ENCODE measurements around the gene H6PD. TPM values are rescaled to one million over a fixed set of nuclear protein-coding genes. Genes with fewer than 3 reads are reported as not detected.

Gene H6PD
- total and polyA plus RNA-seq, 4 donors: 4.8 to 65.4 (median 40.2) TPM

DNA sequence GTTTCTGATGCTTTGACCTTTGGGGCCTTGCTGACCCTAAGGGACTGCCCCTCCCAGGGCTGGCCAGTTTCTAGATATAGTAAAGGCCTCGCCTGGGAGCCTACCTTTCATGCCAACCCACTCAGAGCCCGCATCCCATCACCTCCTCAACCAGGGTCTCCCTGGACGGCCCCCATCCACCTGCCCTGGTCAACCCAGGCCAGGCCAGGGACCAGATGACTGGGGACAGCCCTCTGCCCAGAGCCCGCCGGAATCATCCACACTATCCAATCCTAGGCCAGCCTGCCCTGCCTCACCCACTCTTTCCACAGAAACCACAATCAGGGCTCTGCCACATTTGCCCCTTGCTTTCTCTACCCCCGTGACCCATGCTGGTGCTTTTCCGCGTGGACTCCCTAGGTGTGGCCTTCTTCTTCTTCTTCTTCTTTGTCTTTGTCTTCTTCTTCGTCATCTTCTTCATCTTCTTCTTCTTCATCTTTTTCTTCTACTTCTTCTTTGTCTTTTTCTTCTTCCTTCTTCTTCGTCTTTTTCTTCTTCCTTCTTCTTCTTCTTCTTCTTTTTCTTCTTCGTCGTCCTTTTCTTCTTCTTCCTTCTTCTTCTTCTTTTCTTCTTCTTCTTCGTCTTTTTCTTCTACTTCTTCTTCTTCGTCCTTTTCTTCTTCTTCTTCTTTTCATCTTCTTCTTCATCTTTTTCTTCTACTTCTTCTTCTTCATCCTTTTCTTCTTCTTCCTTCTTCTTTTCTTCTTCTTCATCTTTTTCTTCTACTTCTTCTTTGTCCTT, 11.5 kb upstream of the H6PD start:
- Histone ChIP-seq H3K36me3 (ENCODE audit: control insufficient read depth in 1 of 2, insufficient read depth in 2 of 2, low read length in 1 of 2) (no peaks in the 10 kb centered on the region), H3K9me3 (ENCODE audit: control insufficient read depth, low read length) (no peaks in the 10 kb centered on the region), H3K4me3 (ENCODE audit: low read length in 2 of 2) (no peak overlapping the region), H3K4me1 (ENCODE audit: control insufficient read depth in 1 of 2, insufficient read depth in 2 of 2, low read length in 2 of 2) (no peaks in the 10 kb centered on the region), H3K27me3 (ENCODE audit: control insufficient read depth in 1 of 2, insufficient read depth in 2 of 2, low read length in 1 of 2) (no peaks in the 10 kb centered on the region), H3K27ac (ENCODE audit: low read depth in 1 of 2, low read length in 2 of 2) (no peak overlapping the region)
- 96 to 97% methylated on average over 14 of the region's 14 CpGs for WGBS, 2 donors
- ATAC-seq (ENCODE audit: low FRiP score): no peak
- DNase-seq: no peak
- intact Hi-C loops (cut with DNase I): no loop called here

DNA sequence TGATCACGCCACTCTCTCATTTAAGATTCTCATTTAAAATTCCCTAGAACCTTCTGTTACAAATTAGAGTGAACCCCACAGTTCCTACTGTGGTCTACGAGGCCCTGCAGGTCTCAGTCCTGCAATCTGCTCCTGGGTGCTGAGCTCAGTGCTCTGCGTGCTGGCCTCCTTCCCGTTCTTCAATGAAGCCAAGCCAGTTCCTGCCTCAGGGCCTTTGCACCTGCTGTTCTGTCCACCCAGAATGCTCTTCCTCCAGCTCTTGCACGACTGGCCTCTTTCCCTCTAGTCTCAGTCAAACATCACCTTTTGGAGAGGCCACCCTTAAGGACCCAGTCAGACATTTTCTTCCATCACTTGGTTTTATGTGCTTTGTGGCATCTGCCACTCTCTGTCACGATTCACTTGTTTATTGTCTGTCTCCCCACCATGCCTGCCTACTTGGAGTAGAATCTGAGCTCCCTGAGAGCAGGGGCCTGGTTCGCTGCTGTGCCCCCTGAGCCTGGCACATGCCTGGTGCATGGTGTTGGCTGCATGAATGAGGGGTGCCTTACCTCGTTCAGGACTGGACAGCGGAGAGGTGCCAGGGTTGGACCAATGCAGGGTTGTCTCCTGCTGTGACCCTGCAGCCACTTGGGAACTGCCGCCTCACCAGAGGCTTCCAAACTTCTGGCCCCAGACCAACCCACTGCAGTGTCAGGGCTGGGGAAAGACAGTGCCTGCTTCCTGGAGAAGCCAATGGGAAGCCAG, 9.7 kb upstream of the H6PD start:
- Histone ChIP-seq H3K27me3 (ENCODE audit: control insufficient read depth in 1 of 2, insufficient read depth in 2 of 2, low read length in 1 of 2) (no peaks in the 10 kb centered on the region), H3K9me3 (ENCODE audit: control insufficient read depth, low read length) (no peaks in the 10 kb centered on the region), H3K27ac (ENCODE audit: low read depth in 1 of 2, low read length in 2 of 2) (no peak overlapping the region), H3K4me3 (ENCODE audit: low read length in 2 of 2) (no peak overlapping the region), H3K4me1 (ENCODE audit: control insufficient read depth in 1 of 2, insufficient read depth in 2 of 2, low read length in 2 of 2) (no peaks in the 10 kb centered on the region), H3K36me3 (ENCODE audit: control insufficient read depth in 1 of 2, insufficient read depth in 2 of 2, low read length in 1 of 2) (no peaks in the 10 kb centered on the region)
- intact Hi-C loops (cut with DNase I): no loop called here
- DNase-seq (no peak), ATAC-seq (ENCODE audit: low FRiP score) (no peak)
- WGBS, 2 donors: 89 to 90% methylated on average over 10 of the region's 10 CpGs

DNA sequence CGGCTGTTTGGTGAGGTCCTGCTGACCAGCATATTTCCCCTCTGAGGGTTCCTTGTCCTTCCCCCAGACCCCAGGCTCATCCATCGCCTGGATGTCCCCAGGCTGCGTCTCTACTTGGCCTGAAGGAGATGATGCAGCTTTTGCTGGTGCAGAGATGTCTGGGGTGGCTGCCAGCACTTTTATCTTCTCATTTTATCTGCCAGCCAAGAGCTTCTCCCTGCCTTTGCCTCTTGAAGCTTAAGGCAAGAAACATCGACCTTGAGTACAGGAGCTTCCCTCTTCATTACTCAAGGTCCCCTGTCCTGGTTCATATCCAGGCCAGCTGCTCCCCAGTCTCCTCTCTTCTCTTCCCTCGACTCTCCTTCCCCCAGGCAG, 9.2 kb upstream of the H6PD start:
- no peaks in the 10 kb centered on the region for H3K27me3 ChIP-seq (ENCODE audit: control insufficient read depth in 1 of 2, insufficient read depth in 2 of 2, low read length in 1 of 2)
- H3K4me3 ChIP-seq (ENCODE audit: low read length in 2 of 2): no peak overlapping the region
- no peak overlapping the region for H3K27ac ChIP-seq (ENCODE audit: low read depth in 1 of 2, low read length in 2 of 2)
- intact Hi-C loops (cut with DNase I): no loop called here
- no peaks in the 10 kb centered on the region for H3K36me3 ChIP-seq (ENCODE audit: control insufficient read depth in 1 of 2, insufficient read depth in 2 of 2, low read length in 1 of 2)
- DNase-seq: no peak
- no peak for ATAC-seq (ENCODE audit: low FRiP score)
- no peaks in the 10 kb centered on the region for H3K4me1 ChIP-seq (ENCODE audit: control insufficient read depth in 1 of 2, insufficient read depth in 2 of 2, low read length in 2 of 2)
- WGBS, 2 donors: 82 to 88% methylated on average over 5 of the region's 5 CpGs
- H3K9me3 ChIP-seq (ENCODE audit: control insufficient read depth, low read length): no peaks in the 10 kb centered on the region

DNA sequence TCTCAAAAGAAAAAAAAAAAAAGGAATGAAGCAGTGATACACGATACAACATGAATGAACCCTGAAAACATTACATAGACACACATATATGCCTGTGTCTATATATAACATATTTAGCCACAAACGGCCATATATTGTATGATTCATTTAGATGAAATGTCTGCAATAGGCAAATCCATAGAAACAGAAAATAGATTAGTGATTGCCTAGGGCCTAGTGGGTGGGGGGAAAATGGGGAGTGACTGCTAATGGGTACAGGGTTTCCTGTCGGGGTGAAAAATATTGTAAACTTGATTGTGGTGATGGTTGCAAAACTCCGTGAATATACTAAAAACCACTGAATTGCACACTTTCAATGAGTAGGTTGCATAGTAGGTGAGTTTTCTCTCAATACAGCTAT, 6.0 kb upstream of the H6PD start:
- DNase-seq: no peak
- intact Hi-C loops (cut with DNase I): no loop called here
- Histone ChIP-seq H3K27me3 (ENCODE audit: control insufficient read depth in 1 of 2, insufficient read depth in 2 of 2, low read length in 1 of 2) (no peaks in the 10 kb centered on the region), H3K36me3 (ENCODE audit: control insufficient read depth in 1 of 2, insufficient read depth in 2 of 2, low read length in 1 of 2) (no peaks in the 10 kb centered on the region), H3K4me1 (ENCODE audit: control insufficient read depth in 1 of 2, insufficient read depth in 2 of 2, low read length in 2 of 2) (no peaks in the 10 kb centered on the region), H3K4me3 (ENCODE audit: low read length in 2 of 2) (no peak overlapping the region), H3K9me3 (ENCODE audit: control insufficient read depth, low read length) (no peaks in the 10 kb centered on the region), H3K27ac (ENCODE audit: low read depth in 1 of 2, low read length in 2 of 2) (no peak overlapping the region)
- WGBS, 2 donors: 82 to 88% methylated on average over 4 of the region's 4 CpGs
- ATAC-seq (ENCODE audit: low FRiP score): no peak

DNA sequence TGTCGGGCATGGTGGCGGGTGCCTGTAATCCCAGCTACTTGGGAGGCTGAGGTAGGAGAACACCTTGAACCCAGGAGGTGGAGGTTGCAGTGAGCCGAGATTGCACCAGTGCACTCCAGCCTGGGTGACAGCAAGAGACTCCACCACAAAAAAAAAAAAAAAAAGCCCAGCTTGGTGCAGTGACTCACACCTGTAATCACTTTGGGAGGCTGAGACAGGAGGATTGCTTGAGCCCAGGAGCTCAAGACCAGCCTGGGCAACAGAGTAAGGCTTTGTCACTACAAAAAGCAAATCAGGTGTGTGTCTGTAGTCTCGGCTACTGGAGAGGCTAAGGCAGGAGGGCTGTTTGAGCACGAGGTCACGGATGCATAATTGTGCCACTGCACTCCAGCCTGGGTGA, 5.0 kb upstream of the H6PD start:
- ATAC-seq (ENCODE audit: low FRiP score) (no peak), DNase-seq (no peak)
- Histone ChIP-seq H3K36me3 (ENCODE audit: control insufficient read depth in 1 of 2, insufficient read depth in 2 of 2, low read length in 1 of 2) (no peaks in the 10 kb centered on the region), H3K9me3 (ENCODE audit: control insufficient read depth, low read length) (no peaks in the 10 kb centered on the region), H3K4me1 (ENCODE audit: control insufficient read depth in 1 of 2, insufficient read depth in 2 of 2, low read length in 2 of 2) (no peaks in the 10 kb centered on the region), H3K4me3 (ENCODE audit: low read length in 2 of 2) (no peak overlapping the region), H3K27me3 (ENCODE audit: control insufficient read depth in 1 of 2, insufficient read depth in 2 of 2, low read length in 1 of 2) (no peaks in the 10 kb centered on the region), H3K27ac (ENCODE audit: low read depth in 1 of 2, low read length in 2 of 2) (no peak overlapping the region)
- intact Hi-C loops (cut with DNase I): no loop called here
- WGBS, 2 donors: 91 to 92% methylated on average over 6 of the region's 6 CpGs

DNA sequence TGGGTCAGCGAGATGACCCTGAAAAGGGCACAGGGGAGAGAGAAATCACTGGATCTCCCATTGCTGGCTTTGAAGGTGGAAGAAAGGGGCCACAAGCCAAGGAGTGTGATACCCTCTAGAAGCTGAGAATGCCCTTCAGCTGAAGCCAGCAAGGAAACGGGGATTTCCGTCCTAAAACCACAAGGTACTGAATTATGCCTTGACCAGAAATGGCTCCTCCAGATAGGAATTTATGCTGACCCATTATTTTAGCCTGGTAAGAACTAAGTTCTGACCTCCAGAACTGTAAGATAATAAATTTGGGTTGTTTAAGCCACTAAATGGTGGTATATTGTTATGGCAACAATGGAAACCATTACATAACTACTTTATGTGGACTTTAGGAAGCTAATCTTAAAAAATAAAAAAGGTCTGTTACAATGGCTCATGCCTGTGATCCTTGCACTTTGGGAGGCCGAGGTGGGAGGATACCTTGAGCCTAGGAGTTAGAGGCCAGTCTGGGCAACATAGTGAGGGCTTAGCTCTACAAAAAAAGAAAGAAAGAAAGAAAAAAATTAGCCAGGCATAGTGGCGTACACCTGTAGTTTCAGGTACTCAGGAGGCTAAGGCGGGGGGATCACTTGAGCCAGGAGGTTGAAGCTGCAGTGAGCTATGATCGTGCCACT, 3.6 kb upstream of the H6PD start:
- Histone ChIP-seq H3K27ac (ENCODE audit: low read depth in 1 of 2, low read length in 2 of 2) (no peak overlapping the region), H3K4me3 (ENCODE audit: low read length in 2 of 2) (no peak overlapping the region), H3K4me1 (ENCODE audit: control insufficient read depth in 1 of 2, insufficient read depth in 2 of 2, low read length in 2 of 2) (no peaks in the 10 kb centered on the region), H3K27me3 (ENCODE audit: control insufficient read depth in 1 of 2, insufficient read depth in 2 of 2, low read length in 1 of 2) (no peaks in the 10 kb centered on the region), H3K36me3 (ENCODE audit: control insufficient read depth in 1 of 2, insufficient read depth in 2 of 2, low read length in 1 of 2) (no peaks in the 10 kb centered on the region), H3K9me3 (ENCODE audit: control insufficient read depth, low read length) (no peaks in the 10 kb centered on the region)
- ATAC-seq (ENCODE audit: low FRiP score) (no peak), DNase-seq (no peak)
- intact Hi-C loops (cut with DNase I): no loop called here
- WGBS, 2 donors: 93 to 94% methylated on average over 7 of the region's 7 CpGs

DNA sequence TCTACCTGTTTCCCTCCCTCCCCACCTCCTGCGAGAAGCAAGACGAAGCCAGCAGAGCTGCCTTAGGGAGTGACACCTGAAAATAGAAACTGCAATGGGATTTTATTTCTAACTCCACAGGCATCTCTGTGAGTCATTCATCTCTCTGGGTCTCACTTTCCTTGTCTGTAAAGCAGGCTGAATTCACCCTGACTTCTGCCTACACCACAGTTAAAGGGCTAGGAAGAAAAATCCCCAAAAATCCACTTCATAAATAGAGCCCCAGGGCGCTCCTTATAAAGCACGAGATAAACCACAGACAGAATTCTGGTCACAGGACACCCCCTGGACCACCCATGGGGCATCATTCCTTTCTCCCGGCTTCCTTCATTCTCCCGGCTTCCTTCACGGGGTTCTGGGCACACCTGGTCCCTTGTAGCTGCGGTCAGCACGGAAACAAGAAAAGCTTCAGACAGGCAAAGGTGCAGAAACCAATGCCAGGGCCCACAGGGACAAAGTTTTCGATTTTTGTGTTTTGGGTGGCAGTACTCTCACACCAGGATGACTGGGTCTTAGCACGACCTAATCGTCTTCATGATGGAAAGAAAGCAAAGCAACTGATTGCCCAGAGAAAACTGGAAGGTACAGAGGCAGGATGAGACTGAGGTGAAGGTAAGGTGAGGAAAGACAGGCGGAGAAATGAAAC, 2.8 kb upstream of the H6PD start:
- Histone ChIP-seq H3K4me3 (ENCODE audit: low read length in 2 of 2) (no peak overlapping the region), H3K27me3 (ENCODE audit: control insufficient read depth in 1 of 2, insufficient read depth in 2 of 2, low read length in 1 of 2) (no peaks in the 10 kb centered on the region), H3K4me1 (ENCODE audit: control insufficient read depth in 1 of 2, insufficient read depth in 2 of 2, low read length in 2 of 2) (peaks cover 0 to 2% of the 10 kb centered on the region in 2 donors), H3K9me3 (ENCODE audit: control insufficient read depth, low read length) (no peaks in the 10 kb centered on the region), H3K36me3 (ENCODE audit: control insufficient read depth in 1 of 2, insufficient read depth in 2 of 2, low read length in 1 of 2) (no peaks in the 10 kb centered on the region), H3K27ac (ENCODE audit: low read depth in 1 of 2, low read length in 2 of 2) (no peak overlapping the region)
- 47 to 53% methylated on average over 13 of the region's 13 CpGs for WGBS, 2 donors
- no peak for ATAC-seq (ENCODE audit: low FRiP score)
- intact Hi-C loops (cut with DNase I): no loop called here
- no peak for DNase-seq

DNA sequence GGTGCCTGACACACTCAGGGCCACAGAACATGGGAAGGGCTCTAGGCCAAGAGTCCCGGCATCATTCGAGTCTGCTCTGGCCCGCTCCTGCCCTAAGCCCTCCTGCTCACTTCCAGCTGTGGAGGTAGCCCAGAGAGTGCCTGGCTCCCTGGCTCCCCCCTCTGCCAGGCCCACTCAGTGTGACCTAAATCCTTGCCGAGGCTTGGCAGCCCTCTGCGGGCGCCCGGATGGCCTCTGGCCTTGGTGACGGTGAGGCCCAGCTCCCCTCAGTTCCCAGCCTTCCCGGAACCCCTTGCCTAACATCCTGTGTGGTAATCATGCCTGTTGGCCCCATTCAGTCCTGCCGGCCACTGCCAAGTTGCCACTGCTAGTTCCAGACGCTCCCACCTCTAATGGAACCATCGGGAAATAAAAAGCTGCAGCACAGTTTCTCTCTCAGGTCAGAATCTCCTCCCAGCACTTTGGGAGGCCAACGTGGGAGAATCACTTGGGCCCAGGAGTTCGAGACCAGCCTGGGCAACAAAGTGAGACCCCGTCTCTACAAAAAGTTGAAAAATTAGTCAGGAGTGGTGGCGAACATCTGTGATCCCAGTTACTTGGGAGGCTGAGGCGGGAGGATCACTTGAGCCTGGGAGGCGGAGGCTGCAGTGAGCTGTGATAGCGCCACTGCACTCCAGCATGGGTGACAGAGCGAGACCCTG, 1.2 kb upstream of the H6PD start:
- H3K36me3 ChIP-seq (ENCODE audit: control insufficient read depth in 1 of 2, insufficient read depth in 2 of 2, low read length in 1 of 2): no peaks in the 10 kb centered on the region
- ATAC-seq (ENCODE audit: low FRiP score): peak; percentile 88
- H3K4me1 ChIP-seq (ENCODE audit: control insufficient read depth in 1 of 2, insufficient read depth in 2 of 2, low read length in 2 of 2): peaks cover 0 to 2% of the 10 kb centered on the region in 2 donors
- H3K27ac ChIP-seq (ENCODE audit: low read depth in 1 of 2, low read length in 2 of 2): peak overlapping the region; percentile 14 to 79
- WGBS, 2 donors: 42 to 43% methylated on average over 20 of the region's 20 CpGs
- H3K4me3 ChIP-seq (ENCODE audit: low read length in 2 of 2): no peak overlapping the region
- DNase-seq: peak; percentile 92 to 95
- no peaks in the 10 kb centered on the region for H3K27me3 ChIP-seq (ENCODE audit: control insufficient read depth in 1 of 2, insufficient read depth in 2 of 2, low read length in 1 of 2)
- H3K9me3 ChIP-seq (ENCODE audit: control insufficient read depth, low read length): no peaks in the 10 kb centered on the region
- intact Hi-C loops (cut with DNase I): no loop called here

Measured in aorta (tissue), 5 donors.